ENCODE data around the gene ARL15. TPM values are rescaled to one million over a fixed set of nuclear protein-coding genes. Genes with fewer than 3 reads are reported as not detected.
A peak's percentile ranks its signal among the peaks of the same experiment; 100 is the strongest.

The ARL15 gene
- total RNA-seq, 1 donor from 2014 or later, result 28.9 TPM

DNA sequence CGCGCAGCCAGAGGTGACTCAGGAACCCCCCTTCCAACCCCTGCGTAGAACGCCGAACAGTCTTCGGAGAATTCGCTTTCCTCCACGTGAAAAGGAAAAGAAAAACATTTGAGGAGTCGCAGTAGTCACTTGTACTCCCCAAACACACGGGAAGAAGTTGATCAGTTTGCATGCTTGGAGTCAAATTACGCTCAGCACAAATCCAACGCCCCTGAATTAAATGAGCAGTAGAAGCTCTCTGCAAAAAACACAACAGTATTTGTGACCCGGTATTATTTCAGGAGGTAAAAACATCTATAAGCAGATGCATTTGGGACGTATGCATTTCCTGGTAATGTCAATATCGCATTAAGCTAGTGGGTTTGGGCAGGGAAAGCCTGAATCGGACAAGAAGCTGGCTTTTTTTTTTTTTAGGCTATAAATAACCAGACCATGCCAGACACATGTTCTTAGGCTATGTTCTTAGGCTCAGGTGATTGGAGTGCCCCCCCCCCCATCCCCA is 854 bp upstream of the ARL15 start:
- Mint-ChIP-seq H3K9me3 (ENCODE audit: low read depth) (no peaks in the 10 kb centered on the region), H3K27ac (peak overlapping the region; percentile 97), H3K4me1 (ENCODE audit: low read depth) (peaks cover 49% of the 10 kb centered on the region), H3K27me3 (no peaks in the 10 kb centered on the region), H3K36me3 (ENCODE audit: insufficient read depth) (no peaks in the 10 kb centered on the region), H3K4me3 (ENCODE audit: low read depth) (peak overlapping the region; percentile 95)
- no peak for DNase-seq (ENCODE audit: low spot score, unreplicated experiment)
- TF ChIP-seq, protein P1, sequence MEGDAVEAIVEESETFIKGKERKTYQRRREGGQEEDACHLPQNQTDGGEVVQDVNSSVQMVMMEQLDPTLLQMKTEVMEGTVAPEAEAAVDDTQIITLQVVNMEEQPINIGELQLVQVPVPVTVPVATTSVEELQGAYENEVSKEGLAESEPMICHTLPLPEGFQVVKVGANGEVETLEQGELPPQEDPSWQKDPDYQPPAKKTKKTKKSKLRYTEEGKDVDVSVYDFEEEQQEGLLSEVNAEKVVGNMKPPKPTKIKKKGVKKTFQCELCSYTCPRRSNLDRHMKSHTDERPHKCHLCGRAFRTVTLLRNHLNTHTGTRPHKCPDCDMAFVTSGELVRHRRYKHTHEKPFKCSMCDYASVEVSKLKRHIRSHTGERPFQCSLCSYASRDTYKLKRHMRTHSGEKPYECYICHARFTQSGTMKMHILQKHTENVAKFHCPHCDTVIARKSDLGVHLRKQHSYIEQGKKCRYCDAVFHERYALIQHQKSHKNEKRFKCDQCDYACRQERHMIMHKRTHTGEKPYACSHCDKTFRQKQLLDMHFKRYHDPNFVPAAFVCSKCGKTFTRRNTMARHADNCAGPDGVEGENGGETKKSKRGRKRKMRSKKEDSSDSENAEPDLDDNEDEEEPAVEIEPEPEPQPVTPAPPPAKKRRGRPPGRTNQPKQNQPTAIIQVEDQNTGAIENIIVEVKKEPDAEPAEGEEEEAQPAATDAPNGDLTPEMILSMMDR (IDR thresholded peaks at IDR 0.05; ENCODE audit: unreplicated experiment), result no peak

DNA sequence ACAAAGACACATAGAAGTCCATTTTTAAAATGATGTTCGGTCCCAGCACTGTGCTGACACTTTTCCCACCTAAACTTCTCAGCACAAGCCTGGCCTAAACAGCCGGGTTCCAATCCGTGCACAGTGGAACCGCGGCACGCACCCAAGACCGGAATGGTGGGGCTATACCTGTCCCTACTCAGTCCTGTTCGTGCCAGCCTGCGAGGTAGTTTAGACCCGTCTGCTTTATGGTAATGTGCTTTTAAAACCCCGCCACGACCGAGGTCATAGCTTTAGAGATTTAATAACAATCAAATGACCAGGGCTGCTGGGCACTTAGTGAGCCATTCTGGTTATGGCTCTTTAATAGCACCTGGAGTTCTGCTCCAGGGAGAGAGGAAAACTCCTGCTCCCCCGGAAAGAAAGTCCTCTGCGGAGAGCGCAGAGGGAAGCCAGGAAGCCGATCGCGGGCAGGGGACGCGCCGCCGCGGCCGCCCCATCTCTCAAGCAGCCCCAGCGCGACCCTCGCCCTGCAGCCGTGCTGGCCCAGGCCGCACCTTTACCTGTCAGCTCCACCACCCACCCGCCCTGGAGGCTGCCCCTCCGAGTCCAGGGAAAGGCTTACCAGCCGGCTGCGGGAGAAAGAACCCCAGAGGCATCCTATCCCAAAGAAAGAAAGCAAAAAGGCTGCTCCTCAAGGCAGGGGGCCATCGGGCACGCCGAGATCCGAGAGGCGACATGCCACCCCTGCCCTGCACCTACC is 511 bp downstream of the ARL15 start:
- Mint-ChIP-seq H3K36me3 (ENCODE audit: insufficient read depth) (no peaks in the 10 kb centered on the region), H3K4me1 (ENCODE audit: low read depth) (peaks cover 35% of the 10 kb centered on the region), H3K27me3 (no peaks in the 10 kb centered on the region), H3K4me3 (ENCODE audit: low read depth) (peak overlapping the region; percentile 95), H3K9me3 (ENCODE audit: low read depth) (no peaks in the 10 kb centered on the region), H3K27ac (peak overlapping the region; percentile 97)
- DNase-seq (ENCODE audit: low spot score, unreplicated experiment), result peak; percentile 55
- TF ChIP-seq, protein P1 (IDR thresholded peaks at IDR 0.05; ENCODE audit: unreplicated experiment), result no peak

GRCh38 chr5:54309276-54309675 is 1.1 kb downstream of the ARL15 start:
- TF ChIP-seq, protein P1 (IDR thresholded peaks at IDR 0.05; ENCODE audit: unreplicated experiment), result no peak
- H3K27me3 Mint-ChIP-seq, result no peaks in the 10 kb centered on the region
- no peaks in the 10 kb centered on the region for H3K36me3 Mint-ChIP-seq (ENCODE audit: insufficient read depth)
- H3K4me1 Mint-ChIP-seq (ENCODE audit: low read depth), result peaks cover 32% of the 10 kb centered on the region
- H3K9me3 Mint-ChIP-seq (ENCODE audit: low read depth), result no peaks in the 10 kb centered on the region
- peak overlapping the region; percentile 97 for H3K27ac Mint-ChIP-seq
- DNase-seq (ENCODE audit: low spot score, unreplicated experiment), result no peak
- peak overlapping the region; percentile 95 for H3K4me3 Mint-ChIP-seq (ENCODE audit: low read depth)

- Mint-ChIP-seq H3K4me3 (ENCODE audit: low read depth) (peak overlapping the region; percentile 33), H3K27me3 (no peaks in the 10 kb centered on the region), H3K9me3 (ENCODE audit: low read depth) (no peaks in the 10 kb centered on the region), H3K27ac (peak overlapping the region; percentile 0), H3K36me3 (ENCODE audit: insufficient read depth) (no peaks in the 10 kb centered on the region), H3K4me1 (ENCODE audit: low read depth) (peaks cover 33% of the 10 kb centered on the region)
- TF ChIP-seq, protein P1 (IDR thresholded peaks at IDR 0.05; ENCODE audit: unreplicated experiment), result no peak
- DNase-seq (ENCODE audit: low spot score, unreplicated experiment), result no peak
Observed at GRCh38 chr5:54307583-54307982, 2.8 kb downstream of the ARL15 start.

- H3K36me3 Mint-ChIP-seq (ENCODE audit: insufficient read depth), result no peaks in the 10 kb centered on the region
- DNase-seq (ENCODE audit: low spot score, unreplicated experiment), result no peak
- H3K27me3 Mint-ChIP-seq, result no peaks in the 10 kb centered on the region
- no peak overlapping the region for H3K27ac Mint-ChIP-seq
- H3K9me3 Mint-ChIP-seq (ENCODE audit: low read depth), result no peaks in the 10 kb centered on the region
- TF ChIP-seq, protein P1 (IDR thresholded peaks at IDR 0.05; ENCODE audit: unreplicated experiment), result no peak
- no peak overlapping the region for H3K4me3 Mint-ChIP-seq (ENCODE audit: low read depth)
- peaks cover 35% of the 10 kb centered on the region for H3K4me1 Mint-ChIP-seq (ENCODE audit: low read depth)
Observed at GRCh38 chr5:54306893-54307292, 3.5 kb downstream of the ARL15 start.
